NCI-H1436 (cell line): ENCODE results near the gene IDS.

ENCODE experiments used
- DNase-seq: peaks from one replicate; lab custom pipeline; 2025; lab: John Stamatoyannopoulos, UW

IDS gene

GRCh38 chrX:149456476-149457245 lies 48.4 kb downstream of the IDS start:
- DNase-seq = no peak

- DNase-seq = no peak
Observed at GRCh38 chrX:149455934-149456333, 49.2 kb downstream of the IDS start.

GRCh38 chrX:149453906-149454822 lies 50.9 kb downstream of the IDS start:
- DNase-seq = no peak

GRCh38 chrX:149453030-149453429 lies 52.1 kb downstream of the IDS start:
- DNase-seq = no peak

- no peak for DNase-seq
Observed at GRCh38 chrX:149433451-149433850, 71.7 kb downstream of the IDS start.

GRCh38 chrX:149433051-149433450 lies 72.1 kb downstream of the IDS start:
- DNase-seq = no peak
